A204.1 (cell line): ENCODE results near the gene CACNA1C.
"Not testable (repeated sequence)": the region's sequence is repeated elsewhere in the genome, so short reads cannot be mapped to it uniquely, and the experiment has no call there.

Experiments used
- FAIRE-seq: peaks from 2 replicates; lab custom pipeline; 2012; peaks lifted over from hg19 to GRCh38; lab: Jason Lieb, UNC

The CACNA1C gene

GRCh38 chr12:2113119-2113912, 60.5 kb downstream of the CACNA1C start:
- no peak for FAIRE-seq

GRCh38 chr12:2114071-2114470, 61.3 kb downstream of the CACNA1C start:
- no peak for FAIRE-seq

GRCh38 chr12:2115101-2115845, 62.5 kb downstream of the CACNA1C start:
- FAIRE-seq, result no peak

- FAIRE-seq, result no peak
Measured at GRCh38 chr12:2117541-2117940, 64.8 kb downstream of the CACNA1C start.

DNA sequence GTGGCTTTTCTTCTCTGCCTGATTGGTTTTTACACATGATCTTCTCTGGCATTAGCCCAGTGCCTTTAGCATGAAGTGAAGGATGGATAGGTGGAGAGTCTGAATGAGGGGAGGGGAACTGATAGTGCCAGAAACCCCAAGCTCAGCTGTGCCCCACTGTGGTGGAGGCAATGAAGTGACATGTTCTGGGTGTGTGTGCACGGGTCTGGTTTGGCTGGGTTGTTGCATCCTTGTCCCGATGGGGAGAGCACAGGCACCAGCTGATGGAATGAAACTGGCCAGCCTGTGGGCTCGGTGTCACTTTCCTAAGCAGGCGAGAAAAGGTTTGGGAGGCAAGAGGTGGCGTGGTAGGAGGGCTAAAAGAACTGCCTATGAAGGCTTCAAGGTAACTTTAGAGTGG, 65.3 kb downstream of the CACNA1C start:
- FAIRE-seq, result no peak

- FAIRE-seq, result no peak
Measured at GRCh38 chr12:2118481-2119255, 65.9 kb downstream of the CACNA1C start.

- no peak for FAIRE-seq
Measured at GRCh38 chr12:2119266-2119665, 66.5 kb downstream of the CACNA1C start.

DNA sequence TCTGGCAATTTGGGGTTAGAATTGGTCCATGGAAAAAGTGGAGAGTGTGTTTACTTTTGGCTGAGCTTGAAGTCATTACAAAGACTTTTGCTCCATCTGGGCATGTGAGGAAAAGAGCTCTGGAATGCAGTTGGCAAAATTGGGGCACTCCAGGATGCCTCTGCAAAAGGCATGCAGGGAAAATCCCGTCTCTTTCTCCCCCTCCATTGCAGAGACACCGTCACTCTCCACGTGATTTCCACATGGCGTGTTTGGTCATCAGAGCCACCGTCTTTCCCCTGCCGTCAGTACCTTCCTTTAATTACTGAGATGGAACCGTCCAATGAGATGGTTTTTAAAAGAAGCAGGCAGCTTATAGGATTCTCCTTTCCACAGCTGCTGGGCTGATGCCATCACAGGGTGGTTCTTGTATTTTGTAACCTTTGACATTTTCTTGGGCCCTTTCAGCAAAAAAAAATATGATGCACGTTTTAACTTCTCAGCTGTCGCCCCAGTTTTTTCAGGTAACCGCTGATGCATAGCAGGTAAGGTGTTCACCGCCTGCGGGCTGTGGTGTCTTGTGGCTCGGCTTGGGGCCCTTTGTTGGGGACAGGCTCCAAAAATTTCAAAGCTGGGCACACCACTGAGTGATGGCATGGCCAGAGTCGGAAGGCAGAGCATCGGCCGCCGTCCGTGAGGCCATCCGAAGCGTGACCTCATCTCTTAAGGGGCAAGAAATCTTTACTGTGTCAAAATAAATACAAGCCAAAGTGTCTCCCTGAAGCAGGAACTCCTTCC, 68.4 kb downstream of the CACNA1C start:
- FAIRE-seq, result no peak

DNA sequence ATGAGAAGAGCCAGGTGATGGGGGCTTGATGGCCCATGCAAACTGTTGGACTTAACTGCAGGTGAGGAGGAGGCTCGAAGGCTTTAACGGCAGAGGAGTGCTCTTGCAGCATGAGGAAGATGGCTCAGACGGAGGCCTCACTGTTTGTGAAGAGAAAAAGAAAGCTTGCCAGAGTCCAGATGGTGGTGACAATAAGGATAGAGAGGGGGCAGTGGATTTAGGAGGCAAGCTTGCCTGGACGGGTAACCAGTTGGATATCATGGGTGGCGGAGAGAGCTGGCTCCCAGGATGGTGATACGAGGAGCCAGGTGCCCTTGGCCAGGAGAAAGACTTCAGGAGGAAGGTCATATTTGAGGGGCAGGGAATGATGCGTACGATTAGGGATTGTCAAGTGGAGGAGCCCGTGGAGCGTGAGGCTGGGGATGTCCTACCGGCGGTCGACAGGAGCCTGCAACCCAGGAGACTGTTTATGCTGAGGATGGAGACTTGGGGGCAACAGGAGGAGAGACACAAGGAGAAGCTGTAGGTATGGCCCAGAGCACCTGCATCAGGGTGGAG, 71.8 kb downstream of the CACNA1C start:
- no peak for FAIRE-seq

DNA sequence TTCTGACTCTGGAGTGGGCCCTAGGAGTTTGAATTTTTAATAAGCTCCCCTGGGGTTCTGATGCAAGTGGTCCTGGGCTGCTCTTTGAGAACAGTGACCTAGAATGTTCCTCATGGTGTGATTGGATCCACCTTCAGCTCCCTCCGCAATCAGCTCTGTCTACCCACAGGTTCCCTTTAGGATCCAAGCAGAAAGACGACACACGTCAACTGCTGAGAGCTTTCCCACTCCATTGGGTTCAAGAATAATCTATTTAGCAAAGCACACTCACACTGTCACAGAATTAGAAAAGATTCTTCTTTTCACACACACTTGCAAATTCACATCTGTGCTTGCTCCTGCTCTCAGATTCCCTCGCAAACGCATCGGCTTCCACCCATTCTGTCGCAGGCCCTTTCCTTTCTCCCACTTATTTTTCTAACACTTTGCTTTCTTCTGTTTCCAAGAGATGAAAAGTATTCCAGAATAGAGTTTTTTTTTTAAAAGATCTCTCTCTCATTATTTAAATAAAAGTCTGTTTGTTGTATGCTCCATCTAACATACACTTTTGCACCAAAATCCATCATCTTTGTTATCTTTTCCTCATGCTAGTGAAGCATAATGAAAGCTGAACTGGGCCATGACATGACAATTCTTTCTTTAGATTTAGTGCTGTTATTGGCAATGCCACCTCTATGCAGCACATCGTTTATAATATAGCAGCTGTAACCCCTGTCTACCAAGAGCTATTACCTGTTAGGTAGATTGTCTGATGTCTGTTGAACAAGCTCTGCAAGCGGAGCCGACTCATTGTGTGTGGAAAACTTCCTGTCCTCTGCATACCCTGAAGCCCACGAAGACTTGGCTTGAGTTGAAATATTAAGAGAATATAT, 73.1 kb downstream of the CACNA1C start:
- FAIRE-seq, result no peak

- no peak for FAIRE-seq
Measured at GRCh38 chr12:2126676-2127406, 74.1 kb downstream of the CACNA1C start.

DNA sequence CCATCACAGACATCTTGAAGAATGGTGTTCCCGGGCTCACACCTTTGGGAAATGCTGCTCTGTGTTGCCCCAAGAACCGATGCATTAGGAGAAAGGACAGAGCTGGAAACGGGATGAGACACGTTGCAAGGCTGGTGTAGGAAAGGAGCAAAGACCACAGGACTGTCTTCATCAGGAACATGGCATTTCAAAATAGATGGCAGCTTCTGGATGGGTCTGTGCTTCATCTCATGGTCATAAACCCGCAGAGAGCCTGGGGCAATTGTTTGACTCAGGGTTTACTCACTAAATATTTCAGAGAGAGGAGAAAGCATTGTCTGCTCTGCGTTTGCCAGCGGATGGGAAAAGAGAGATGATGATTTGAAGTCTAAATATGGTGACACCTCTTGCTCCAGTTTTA, 76.3 kb downstream of the CACNA1C start:
- no peak for FAIRE-seq

- not testable (repeated sequence) for FAIRE-seq
Measured at GRCh38 chr12:2135661-2136418, 83.1 kb downstream of the CACNA1C start.

DNA sequence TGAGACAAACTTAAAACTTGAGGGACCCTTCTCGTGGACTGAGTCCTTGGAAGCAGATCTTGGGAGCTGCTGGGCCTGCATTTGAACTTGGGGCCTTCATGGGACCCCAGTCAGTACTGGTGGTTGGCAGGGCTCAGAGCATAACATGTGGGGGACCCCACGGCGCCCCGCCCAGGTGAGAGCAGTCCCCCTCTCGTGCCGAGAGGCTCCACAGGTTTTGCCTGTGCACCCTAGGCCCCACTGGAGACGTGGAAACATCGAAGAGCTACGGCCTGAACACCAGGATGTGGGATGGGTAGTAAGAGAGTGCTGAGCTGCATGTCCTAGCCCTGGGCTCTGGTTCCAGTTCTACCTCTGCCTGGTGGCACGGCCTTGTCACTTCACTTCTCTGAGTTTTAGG, 84.1 kb downstream of the CACNA1C start:
- FAIRE-seq, result no peak

GRCh38 chr12:2137711-2138110, 84.9 kb downstream of the CACNA1C start:
- FAIRE-seq, result no peak

DNA sequence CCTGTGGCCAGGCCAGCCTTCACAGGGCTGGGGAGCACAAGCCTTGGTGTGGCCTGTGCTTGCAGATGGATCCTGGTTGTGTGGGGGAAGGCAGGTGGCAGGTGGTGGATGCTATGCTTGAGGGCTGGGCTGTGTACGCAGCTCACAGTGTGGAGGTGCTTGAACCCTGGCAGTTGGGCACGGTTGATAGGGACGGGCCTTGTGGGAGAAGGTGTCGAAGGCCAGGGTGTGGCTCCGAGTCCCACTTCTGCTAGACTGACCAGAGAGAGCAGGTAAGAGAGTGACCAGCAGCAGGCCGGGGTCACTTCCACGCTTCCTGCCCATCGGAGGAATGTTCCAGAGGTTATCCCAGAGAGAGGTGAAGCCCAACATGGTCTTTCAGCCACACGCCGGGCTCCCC, 85.5 kb downstream of the CACNA1C start:
- no peak for FAIRE-seq

GRCh38 chr12:2138871-2139308, 86.1 kb downstream of the CACNA1C start:
- FAIRE-seq, result no peak

GRCh38 chr12:2139651-2140050, 86.9 kb downstream of the CACNA1C start:
- no peak for FAIRE-seq

DNA sequence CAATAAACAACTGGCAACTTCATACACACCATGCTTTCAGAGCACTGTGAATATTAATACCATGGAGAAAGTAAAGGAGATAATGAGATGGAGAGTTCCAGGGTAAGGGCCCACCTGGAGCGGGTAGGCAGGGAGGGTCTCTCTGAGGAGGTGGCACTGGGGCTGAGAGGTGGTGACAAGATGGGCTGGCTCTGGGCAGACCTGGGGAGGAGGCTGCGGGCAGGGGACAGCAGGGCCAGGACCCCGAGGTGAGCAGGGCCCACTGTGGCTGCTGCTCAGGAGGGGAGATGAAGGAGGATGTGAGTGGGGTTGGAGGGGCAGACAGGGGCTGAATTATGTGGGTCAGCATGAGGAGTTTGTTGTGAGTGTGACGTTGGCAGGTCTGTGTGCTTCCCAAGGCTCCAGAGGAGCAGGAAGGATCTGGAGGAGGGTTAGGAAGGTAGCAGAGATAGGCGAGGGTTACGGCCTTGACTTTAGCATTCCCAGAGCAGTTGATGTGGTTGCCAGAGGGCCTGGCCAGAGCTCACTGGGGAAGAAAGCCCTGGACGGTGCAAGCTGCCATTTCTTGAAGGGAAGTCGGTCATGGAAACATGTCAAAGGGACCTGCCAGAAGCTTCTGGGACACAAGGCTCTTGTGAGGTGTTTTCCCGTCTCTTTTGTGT, 88.2 kb downstream of the CACNA1C start:
- no peak for FAIRE-seq
